Gastroesophageal sphincter (tissue), 4 donors: ENCODE measurements around the gene MACROD2. TPM values are rescaled to one million over a fixed set of nuclear protein-coding genes. Genes with fewer than 3 reads are reported as not detected.

Experiments
- ATAC-seq: fragments of 150-250 bp; one replicate; pipeline ENCODE4 v1.9.1; 2016; ENCODE audit warnings: mild to moderate bottlenecking, moderate library complexity
- H3K27ac ChIP-seq, 4 donors: fragments of 200-600 bp; sonication (generic) in 3 of 4; 1 replicate in 3 of 4; 2 replicates in 1 of 4; pipeline ENCODE4 v1.5.1; 2016 to 2019
- H3K27me3 ChIP-seq: fragments of 200-600 bp; sonication (generic); one replicate; pipeline ENCODE4 v1.5.1; 2019
- H3K36me3 ChIP-seq, 2 donors: fragments of 200-600 bp; sonication (generic); one replicate each; pipeline ENCODE4 v1.5.1; 2019; ENCODE audit warnings: control low read depth in 1 of 2
- H3K4me1 ChIP-seq, 3 donors: fragments of 200-600 bp; sonication (generic); 1 replicate in 2 of 3; 2 replicates in 1 of 3; pipeline ENCODE4 v1.5.1; 2016 to 2019; ENCODE audit warnings: control low read depth in 2 of 3
- H3K4me3 ChIP-seq, 2 donors: fragments of 200-600 bp; sonication (generic); one replicate each; pipeline ENCODE4 v1.5.1; 2019; ENCODE audit warnings: mild to moderate bottlenecking in 1 of 2, moderate library complexity in 1 of 2
- H3K9me3 ChIP-seq, 3 donors: fragments of 200-600 bp; sonication (generic); one replicate each; pipeline ENCODE4 v1.5.1; 2017 to 2019; ENCODE audit warnings: control low read depth in 2 of 3
- CTCF ChIP-seq, 4 experiments: fragments of 200-600 bp in 2 of 4; fragments of 450-650 bp in 2 of 4; sonication (generic) in 1 of 4; IDR thresholded peaks; one replicate each; pipeline ENCODE4 v1.5.1; 2017 to 2019; ENCODE audit warnings: antibody characterized with exemption in 4 of 4, mild to moderate bottlenecking in 2 of 4, moderate library complexity in 2 of 4
- EP300 ChIP-seq: sonication (generic); formaldehyde crosslinking; IDR thresholded peaks from one replicate; pipeline ENCODE4 v1.6.1; 2017; ENCODE audit warnings: antibody characterized with exemption, mild to moderate bottlenecking
- POLR2A ChIP-seq, 2 donors: fragments of 450-650 bp; IDR thresholded peaks; one replicate each; pipeline ENCODE4 v1.6.1; 2017; ENCODE audit warnings: antibody characterized with exemption in 2 of 2, mild to moderate bottlenecking in 2 of 2, moderate library complexity in 1 of 2
- POLR2AphosphoS5 ChIP-seq: sonication (generic); formaldehyde crosslinking; IDR thresholded peaks from one replicate; pipeline ENCODE4 v1.6.1; 2017; ENCODE audit warnings: antibody characterized with exemption
- WGBS, 2 donors: methylation state at CpG; one replicate each; pipeline ENCODE4 v1.1.5; 2018; ENCODE audit warnings: low coverage in 1 of 2; 5-methylcytosine and 5-hydroxymethylcytosine counted together
- total RNA-seq, 4 donors: library from RNA; depleted of rRNA; stranded (reverse); fragments of >200 nt; gene quantifications; one replicate each; pipeline ENCODE4 v1.1.0, GENCODE V29; 2016

The MACROD2 gene
- total RNA-seq, 4 donors from 2014 or later = 4.0 to 12.1 (median 7.4) TPM

DNA sequence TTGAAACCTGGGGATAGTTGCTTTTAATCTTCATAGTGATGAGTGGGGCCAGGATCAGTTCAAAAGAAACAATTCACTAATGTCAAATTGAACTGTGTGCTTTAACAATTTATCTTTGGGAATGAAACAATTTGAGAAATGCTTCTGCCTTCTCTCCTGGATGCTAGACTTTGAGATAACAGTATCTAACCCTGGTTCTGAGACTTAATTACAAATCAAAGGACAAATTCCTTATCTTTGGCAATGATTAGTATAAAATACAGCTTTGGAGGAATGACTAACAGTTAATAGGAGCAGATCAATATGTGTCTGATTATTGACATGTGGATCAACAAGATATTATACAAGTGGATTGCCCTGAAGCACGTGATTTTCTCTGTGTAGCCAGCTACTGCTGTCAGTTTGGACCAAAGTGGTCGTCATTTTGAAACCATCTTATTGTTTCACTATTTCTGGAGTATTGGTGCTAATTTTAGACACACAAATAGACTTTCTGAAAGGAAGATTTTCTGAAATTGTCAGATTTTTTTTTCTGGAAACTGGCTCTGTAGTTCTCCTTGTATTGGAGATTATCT, 348.3 kb downstream of the MACROD2 start:
- Histone ChIP-seq H3K27ac (no peak overlapping the region), H3K9me3 (no peaks in the 10 kb centered on the region), H3K36me3 (no peaks in the 10 kb centered on the region), H3K4me3 (no peak overlapping the region), H3K4me1 (no peaks in the 10 kb centered on the region), H3K27me3 (no peaks in the 10 kb centered on the region)
- no peak for TF ChIP-seq POLR2AphosphoS5
- TF ChIP-seq EP300 = no peak
- TF ChIP-seq CTCF (IDR thresholded peaks at IDR 0.05) = no peak
- no peak for TF ChIP-seq POLR2A (IDR thresholded peaks at IDR 0.05)
- ATAC-seq = no peak
- WGBS, 2 donors = 81 to 100% methylated on average over 2 of the region's 2 CpGs

- no peak for TF ChIP-seq CTCF (IDR thresholded peaks at IDR 0.05)
- no peak for TF ChIP-seq POLR2AphosphoS5
- TF ChIP-seq EP300 = no peak
- no peak for TF ChIP-seq POLR2A (IDR thresholded peaks at IDR 0.05)
- Histone ChIP-seq H3K4me1 (no peaks in the 10 kb centered on the region), H3K4me3 (no peak overlapping the region), H3K27ac (no peak overlapping the region), H3K27me3 (no peaks in the 10 kb centered on the region), H3K9me3 (no peaks in the 10 kb centered on the region), H3K36me3 (no peaks in the 10 kb centered on the region)
- WGBS, 2 donors = 50% methylated on average over 1 of the region's 1 CpG
- ATAC-seq = no peak
Observed at GRCh38 chr20:14344746-14345145, 349.4 kb downstream of the MACROD2 start.

GRCh38 chr20:14355791-14356190, 360.5 kb downstream of the MACROD2 start:
- no peaks in the 10 kb centered on the region for H3K9me3 ChIP-seq
- no peak overlapping the region for H3K4me3 ChIP-seq
- ATAC-seq = no peak
- WGBS, 2 donors = 44% methylated on average over 1 of the region's 1 CpG
- TF ChIP-seq CTCF (IDR thresholded peaks at IDR 0.05) (no peak), POLR2A (IDR thresholded peaks at IDR 0.05) (no peak), POLR2AphosphoS5 (no peak), EP300 (no peak)
- H3K36me3 ChIP-seq = no peaks in the 10 kb centered on the region
- H3K4me1 ChIP-seq = no peaks in the 10 kb centered on the region
- H3K27me3 ChIP-seq = no peaks in the 10 kb centered on the region
- no peak overlapping the region for H3K27ac ChIP-seq

DNA sequence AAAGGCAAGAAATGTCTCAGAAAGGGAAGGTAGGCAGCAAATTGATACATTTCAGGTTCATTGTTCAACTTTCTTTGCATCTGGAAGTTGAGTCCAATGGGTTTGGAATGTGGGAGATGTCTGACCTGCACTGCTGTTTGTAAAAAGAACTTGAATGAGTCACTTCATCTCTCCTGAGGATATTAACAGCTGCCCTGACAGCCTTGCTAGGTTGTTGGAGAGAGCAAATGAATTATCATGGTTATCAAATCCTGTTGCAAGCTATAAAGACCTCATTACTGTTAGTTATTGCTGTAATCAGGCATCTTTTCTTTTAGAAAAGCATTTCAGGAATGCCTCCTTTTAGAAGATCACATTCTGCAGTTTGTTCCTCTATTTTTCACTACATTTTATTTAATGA, 365.1 kb downstream of the MACROD2 start:
- Histone ChIP-seq H3K27ac (no peak overlapping the region), H3K36me3 (no peaks in the 10 kb centered on the region), H3K4me1 (no peaks in the 10 kb centered on the region), H3K4me3 (no peak overlapping the region), H3K9me3 (no peaks in the 10 kb centered on the region), H3K27me3 (no peaks in the 10 kb centered on the region)
- TF ChIP-seq EP300 = no peak
- TF ChIP-seq POLR2AphosphoS5 = no peak
- TF ChIP-seq POLR2A (IDR thresholded peaks at IDR 0.05) = no peak
- TF ChIP-seq CTCF (IDR thresholded peaks at IDR 0.05) = no peak
- ATAC-seq = no peak

- TF ChIP-seq POLR2A (IDR thresholded peaks at IDR 0.05) (no peak), CTCF (IDR thresholded peaks at IDR 0.05) (no peak), EP300 (no peak), POLR2AphosphoS5 (no peak)
- Histone ChIP-seq H3K4me3 (no peak overlapping the region), H3K9me3 (peaks cover 0 to 9% (median 0%) of the 10 kb centered on the region in 3 donors), H3K4me1 (no peaks in the 10 kb centered on the region), H3K27me3 (no peaks in the 10 kb centered on the region), H3K36me3 (no peaks in the 10 kb centered on the region), H3K27ac (no peak overlapping the region)
- ATAC-seq = no peak
- 86 to 100% methylated on average over 2 to 3 of the region's 3 CpGs for WGBS, 2 donors
Observed at GRCh38 chr20:14361509-14362345, 366.4 kb downstream of the MACROD2 start.
